ENCODE data around the gene AP1S1.
A peak's percentile ranks its signal among the peaks of the same experiment; 100 is the strongest.

AP1S1 gene

GRCh38 chr7:101159696-101160674, 5.7 kb downstream of the AP1S1 start:
- no peak for TF ChIP-seq CTCF (IDR thresholded peaks at IDR 0.05; ENCODE audit: low read length, missing control alignments)
- H3K4me3 ChIP-seq (replicated peaks; ENCODE audit: low read depth, low read length) = no peak overlapping the region

GRCh38 chr7:101160910-101161309, 6.6 kb downstream of the AP1S1 start:
- no peak for DNase-seq (ENCODE audit: low read depth)
- no peak for TF ChIP-seq CTCF (IDR thresholded peaks at IDR 0.05; ENCODE audit: low read length, missing control alignments)
- no peak overlapping the region for H3K4me3 ChIP-seq (replicated peaks; ENCODE audit: low read depth, low read length)

More at GRCh38 chr7:101159696-101160674, 5.7 kb downstream of the AP1S1 start:
- DNase-seq (ENCODE audit: low read depth) = no peak

- TF ChIP-seq CTCF (IDR thresholded peaks at IDR 0.05; ENCODE audit: low read length, missing control alignments) = no peak
- DNase-seq (ENCODE audit: low read depth) = no peak
- H3K4me3 ChIP-seq (replicated peaks; ENCODE audit: low read depth, low read length) = no peak overlapping the region
Measured at GRCh38 chr7:101161692-101162471, 7.6 kb downstream of the AP1S1 start.

- DNase-seq (ENCODE audit: low read depth) = peak; percentile 47
- no peak for TF ChIP-seq CTCF (IDR thresholded peaks at IDR 0.05; ENCODE audit: low read length, missing control alignments)
- no peak overlapping the region for H3K4me3 ChIP-seq (replicated peaks; ENCODE audit: low read depth, low read length)
Measured at GRCh38 chr7:101162551-101163278, 8.4 kb downstream of the AP1S1 start.

- TF ChIP-seq CTCF (IDR thresholded peaks at IDR 0.05; ENCODE audit: low read length, missing control alignments) = no peak
- no peak for DNase-seq (ENCODE audit: low read depth)
- H3K4me3 ChIP-seq (replicated peaks; ENCODE audit: low read depth, low read length) = peak overlapping the region; percentile 29
Measured at GRCh38 chr7:101163279-101164070, 9.2 kb downstream of the AP1S1 start.

Measured in fibroblast of pulmonary artery (primary cell).